ENCODE measurements around the gene L3MBTL3. TPM values are rescaled to one million over a fixed set of nuclear protein-coding genes. Genes with fewer than 3 reads are reported as not detected.
A peak's percentile ranks its signal among the peaks of the same experiment; 100 is the strongest.

The L3MBTL3 gene
- total RNA-seq, 1 experiment from 2014 or later, result 13.7 TPM

DNA sequence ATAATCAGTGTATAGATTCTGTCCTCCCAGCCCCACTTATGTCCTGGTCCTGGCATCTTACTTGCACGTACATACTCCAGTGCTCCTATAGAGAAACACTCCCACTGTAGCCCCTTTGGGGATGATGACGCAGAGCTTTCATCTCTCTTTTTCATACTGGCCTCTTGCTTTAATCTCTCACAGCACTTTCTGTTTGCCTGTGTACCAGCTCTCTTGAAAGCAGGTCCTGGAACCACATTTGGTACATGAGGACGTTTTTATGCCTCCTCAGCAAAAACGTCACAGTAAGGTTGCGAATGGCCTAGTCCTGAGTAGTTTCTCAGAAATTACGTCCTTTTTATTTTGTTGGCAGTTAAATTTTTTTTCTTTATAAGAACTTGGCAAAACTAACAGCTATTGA lies 10.8 kb downstream of the L3MBTL3 start:
- Mint-ChIP-seq H3K4me1 (peaks cover 4% of the 10 kb centered on the region; the same call in 1 of the 2 replicates), H3K36me3 (peaks cover 3% of the 10 kb centered on the region; the same call in 1 of the 2 replicates), H3K27ac (no peak overlapping the region), H3K9me3 (no peaks in the 10 kb centered on the region), H3K4me3 (no peak overlapping the region), H3K27me3 (ENCODE audit: low read depth) (no peaks in the 10 kb centered on the region)
- TF ChIP-seq ZNF263 (CRISPR knock-in tag; IDR thresholded peaks at IDR 0.05; ENCODE audit: low read depth), result no peak
- TF ChIP-seq ERG (CRISPR knock-in tag; IDR thresholded peaks at IDR 0.05), result no peak
- no peak for TF ChIP-seq SMAD4 (CRISPR knock-in tag; IDR thresholded peaks at IDR 0.05)
- TF ChIP-seq SMAD3 (CRISPR knock-in tag; IDR thresholded peaks at IDR 0.05; ENCODE audit: borderline replicate concordance), result no peak
- TF ChIP-seq ZBTB21 (CRISPR knock-in tag; IDR thresholded peaks at IDR 0.05; ENCODE audit: borderline replicate concordance), result no peak
- TF ChIP-seq ZNF121 (CRISPR knock-in tag; IDR thresholded peaks at IDR 0.05), result no peak
- TF ChIP-seq ZNF232 (CRISPR knock-in tag; IDR thresholded peaks at IDR 0.05), result no peak
- DNase-seq (ENCODE audit: low spot score) (no peak), ATAC-seq (no peak)
- POLR2A ChIA-PET, result no interaction called here
- CTCF ChIA-PET, result no interaction called here

GRCh38 chr6:130032758-130033340 lies 14.5 kb downstream of the L3MBTL3 start:
- H3K36me3 Mint-ChIP-seq, result peaks cover 3% of the 10 kb centered on the region; the same call in 1 of the 2 replicates
- H3K27ac Mint-ChIP-seq, result no peak overlapping the region
- peaks cover 17% of the 10 kb centered on the region for H3K4me1 Mint-ChIP-seq
- H3K27me3 Mint-ChIP-seq (ENCODE audit: low read depth), result no peaks in the 10 kb centered on the region
- ATAC-seq (no peak), DNase-seq (ENCODE audit: low spot score) (no peak)
- H3K4me3 Mint-ChIP-seq, result no peak overlapping the region
- POLR2A ChIA-PET, result no interaction called here
- TF ChIP-seq E2F1 (CRISPR knock-in tag; IDR thresholded peaks at IDR 0.05) (no peak), NR2C2 (CRISPR knock-in tag; IDR thresholded peaks at IDR 0.05) (no peak), ZMAT4 (CRISPR knock-in tag; IDR thresholded peaks at IDR 0.05) (no peak), TP53 (CRISPR knock-in tag; IDR thresholded peaks at IDR 0.05) (no peak), ESRRA (CRISPR knock-in tag; IDR thresholded peaks at IDR 0.05; ENCODE audit: borderline replicate concordance) (no peak), ZNF121 (CRISPR knock-in tag; IDR thresholded peaks at IDR 0.05) (peak; percentile 86), ZBTB21 (CRISPR knock-in tag; IDR thresholded peaks at IDR 0.05; ENCODE audit: borderline replicate concordance) (no peak)
- TF ChIP-seq, protein P1, sequence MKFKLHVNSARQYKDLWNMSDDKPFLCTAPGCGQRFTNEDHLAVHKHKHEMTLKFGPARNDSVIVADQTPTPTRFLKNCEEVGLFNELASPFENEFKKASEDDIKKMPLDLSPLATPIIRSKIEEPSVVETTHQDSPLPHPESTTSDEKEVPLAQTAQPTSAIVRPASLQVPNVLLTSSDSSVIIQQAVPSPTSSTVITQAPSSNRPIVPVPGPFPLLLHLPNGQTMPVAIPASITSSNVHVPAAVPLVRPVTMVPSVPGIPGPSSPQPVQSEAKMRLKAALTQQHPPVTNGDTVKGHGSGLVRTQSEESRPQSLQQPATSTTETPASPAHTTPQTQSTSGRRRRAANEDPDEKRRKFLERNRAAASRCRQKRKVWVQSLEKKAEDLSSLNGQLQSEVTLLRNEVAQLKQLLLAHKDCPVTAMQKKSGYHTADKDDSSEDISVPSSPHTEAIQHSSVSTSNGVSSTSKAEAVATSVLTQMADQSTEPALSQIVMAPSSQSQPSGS (CRISPR knock-in tag; IDR thresholded peaks at IDR 0.05; ENCODE audit: borderline replicate concordance, low read depth), result no peak
- TF ChIP-seq, protein P2, sequence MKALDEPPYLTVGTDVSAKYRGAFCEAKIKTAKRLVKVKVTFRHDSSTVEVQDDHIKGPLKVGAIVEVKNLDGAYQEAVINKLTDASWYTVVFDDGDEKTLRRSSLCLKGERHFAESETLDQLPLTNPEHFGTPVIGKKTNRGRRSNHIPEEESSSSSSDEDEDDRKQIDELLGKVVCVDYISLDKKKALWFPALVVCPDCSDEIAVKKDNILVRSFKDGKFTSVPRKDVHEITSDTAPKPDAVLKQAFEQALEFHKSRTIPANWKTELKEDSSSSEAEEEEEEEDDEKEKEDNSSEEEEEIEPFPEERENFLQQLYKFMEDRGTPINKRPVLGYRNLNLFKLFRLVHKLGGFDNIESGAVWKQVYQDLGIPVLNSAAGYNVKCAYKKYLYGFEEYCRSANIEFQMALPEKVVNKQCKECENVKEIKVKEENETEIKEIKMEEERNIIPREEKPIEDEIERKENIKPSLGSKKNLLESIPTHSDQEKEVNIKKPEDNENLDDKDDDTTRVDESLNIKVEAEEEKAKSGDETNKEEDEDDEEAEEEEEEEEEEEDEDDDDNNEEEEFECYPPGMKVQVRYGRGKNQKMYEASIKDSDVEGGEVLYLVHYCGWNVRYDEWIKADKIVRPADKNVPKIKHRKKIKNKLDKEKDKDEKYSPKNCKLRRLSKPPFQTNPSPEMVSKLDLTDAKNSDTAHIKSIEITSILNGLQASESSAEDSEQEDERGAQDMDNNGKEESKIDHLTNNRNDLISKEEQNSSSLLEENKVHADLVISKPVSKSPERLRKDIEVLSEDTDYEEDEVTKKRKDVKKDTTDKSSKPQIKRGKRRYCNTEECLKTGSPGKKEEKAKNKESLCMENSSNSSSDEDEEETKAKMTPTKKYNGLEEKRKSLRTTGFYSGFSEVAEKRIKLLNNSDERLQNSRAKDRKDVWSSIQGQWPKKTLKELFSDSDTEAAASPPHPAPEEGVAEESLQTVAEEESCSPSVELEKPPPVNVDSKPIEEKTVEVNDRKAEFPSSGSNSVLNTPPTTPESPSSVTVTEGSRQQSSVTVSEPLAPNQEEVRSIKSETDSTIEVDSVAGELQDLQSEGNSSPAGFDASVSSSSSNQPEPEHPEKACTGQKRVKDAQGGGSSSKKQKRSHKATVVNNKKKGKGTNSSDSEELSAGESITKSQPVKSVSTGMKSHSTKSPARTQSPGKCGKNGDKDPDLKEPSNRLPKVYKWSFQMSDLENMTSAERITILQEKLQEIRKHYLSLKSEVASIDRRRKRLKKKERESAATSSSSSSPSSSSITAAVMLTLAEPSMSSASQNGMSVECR (CRISPR knock-in tag; IDR thresholded peaks at IDR 0.05; ENCODE audit: borderline replicate concordance), result no peak
- H3K9me3 Mint-ChIP-seq, result no peaks in the 10 kb centered on the region
- CTCF ChIA-PET, result no interaction called here
